Measurements from ENCODE around the gene INF2.

INF2 gene

DNA sequence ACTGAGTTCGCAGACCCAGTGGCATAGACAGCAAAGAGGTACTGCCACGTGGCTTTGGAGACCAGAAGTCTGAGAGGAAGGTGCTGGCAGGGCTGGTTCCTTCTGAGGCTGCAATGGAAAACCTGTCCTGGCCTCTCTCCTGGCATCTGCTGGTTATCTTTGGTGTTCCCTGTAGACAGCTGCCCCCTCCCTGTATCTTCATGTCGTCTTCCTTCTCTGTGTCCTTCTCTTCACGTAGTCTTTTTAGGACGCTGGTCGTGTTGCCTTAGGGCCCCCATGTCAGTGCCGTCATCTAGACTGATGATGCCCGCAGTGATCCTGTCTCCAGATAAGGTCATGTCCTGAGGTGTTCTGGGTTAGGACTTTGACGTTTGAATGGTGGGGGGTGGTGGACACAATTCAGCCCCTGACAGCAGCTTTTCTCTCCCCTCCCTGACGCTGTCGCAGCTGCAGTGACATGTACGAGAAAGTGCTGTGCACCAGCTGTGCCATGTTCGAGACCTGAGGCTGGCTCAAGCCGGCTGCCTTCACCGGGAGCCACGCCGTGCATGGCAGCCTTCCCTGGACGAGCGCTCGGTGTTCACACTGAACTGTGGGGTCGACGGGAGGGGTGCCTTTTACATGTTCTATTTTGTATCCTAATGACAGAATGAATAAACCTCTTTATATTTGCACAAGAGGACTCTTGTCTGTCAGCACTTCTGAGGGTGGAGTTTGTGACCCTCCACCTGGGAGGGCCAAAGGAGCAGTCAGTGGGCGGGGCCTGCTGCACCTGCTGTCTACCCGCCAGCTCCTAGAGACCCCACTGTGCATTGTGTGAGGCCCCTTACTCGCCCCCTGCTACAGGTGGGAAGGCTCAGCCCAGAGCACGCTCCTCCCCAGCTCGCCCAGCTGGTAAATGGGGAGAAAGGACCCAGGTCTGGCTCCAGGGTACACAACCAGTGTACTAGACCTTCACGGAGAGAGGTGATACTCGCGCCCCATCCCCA, 69.9 kb downstream of the INF2 start:
- no peak for DNase-seq (ENCODE audit: low read depth)
- H3K4me3 ChIP-seq (ENCODE audit: low read depth, low read length) = no peak overlapping the region
- TF ChIP-seq, protein P1, sequence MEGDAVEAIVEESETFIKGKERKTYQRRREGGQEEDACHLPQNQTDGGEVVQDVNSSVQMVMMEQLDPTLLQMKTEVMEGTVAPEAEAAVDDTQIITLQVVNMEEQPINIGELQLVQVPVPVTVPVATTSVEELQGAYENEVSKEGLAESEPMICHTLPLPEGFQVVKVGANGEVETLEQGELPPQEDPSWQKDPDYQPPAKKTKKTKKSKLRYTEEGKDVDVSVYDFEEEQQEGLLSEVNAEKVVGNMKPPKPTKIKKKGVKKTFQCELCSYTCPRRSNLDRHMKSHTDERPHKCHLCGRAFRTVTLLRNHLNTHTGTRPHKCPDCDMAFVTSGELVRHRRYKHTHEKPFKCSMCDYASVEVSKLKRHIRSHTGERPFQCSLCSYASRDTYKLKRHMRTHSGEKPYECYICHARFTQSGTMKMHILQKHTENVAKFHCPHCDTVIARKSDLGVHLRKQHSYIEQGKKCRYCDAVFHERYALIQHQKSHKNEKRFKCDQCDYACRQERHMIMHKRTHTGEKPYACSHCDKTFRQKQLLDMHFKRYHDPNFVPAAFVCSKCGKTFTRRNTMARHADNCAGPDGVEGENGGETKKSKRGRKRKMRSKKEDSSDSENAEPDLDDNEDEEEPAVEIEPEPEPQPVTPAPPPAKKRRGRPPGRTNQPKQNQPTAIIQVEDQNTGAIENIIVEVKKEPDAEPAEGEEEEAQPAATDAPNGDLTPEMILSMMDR (conservative IDR thresholded peaks at IDR 0.05; ENCODE audit: low read depth, low read length) = no peak

DNA sequence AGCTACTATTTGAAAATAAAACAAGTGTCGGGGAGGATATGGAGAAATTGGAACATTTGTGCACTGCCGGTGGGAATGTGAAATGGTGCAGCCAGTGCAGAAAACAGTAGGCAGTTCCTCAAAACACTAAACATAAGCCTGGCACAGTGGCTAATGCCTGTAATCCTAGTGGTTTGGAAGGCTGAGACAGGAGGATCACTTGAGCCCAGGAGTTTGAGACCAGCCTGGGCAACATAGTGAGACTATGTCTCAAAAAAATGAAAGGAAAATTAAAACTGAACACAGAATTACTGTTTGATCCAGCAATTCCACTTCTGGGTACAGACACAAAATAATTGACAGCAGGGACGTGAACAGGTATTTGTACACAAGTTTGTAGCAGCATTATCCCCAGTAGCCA, 76.1 kb downstream of the INF2 start:
- no peak overlapping the region for H3K4me3 ChIP-seq (ENCODE audit: low read depth, low read length)
- DNase-seq (ENCODE audit: low read depth) = no peak
- TF ChIP-seq, protein P1 (conservative IDR thresholded peaks at IDR 0.05; ENCODE audit: low read depth, low read length) = no peak

DNA sequence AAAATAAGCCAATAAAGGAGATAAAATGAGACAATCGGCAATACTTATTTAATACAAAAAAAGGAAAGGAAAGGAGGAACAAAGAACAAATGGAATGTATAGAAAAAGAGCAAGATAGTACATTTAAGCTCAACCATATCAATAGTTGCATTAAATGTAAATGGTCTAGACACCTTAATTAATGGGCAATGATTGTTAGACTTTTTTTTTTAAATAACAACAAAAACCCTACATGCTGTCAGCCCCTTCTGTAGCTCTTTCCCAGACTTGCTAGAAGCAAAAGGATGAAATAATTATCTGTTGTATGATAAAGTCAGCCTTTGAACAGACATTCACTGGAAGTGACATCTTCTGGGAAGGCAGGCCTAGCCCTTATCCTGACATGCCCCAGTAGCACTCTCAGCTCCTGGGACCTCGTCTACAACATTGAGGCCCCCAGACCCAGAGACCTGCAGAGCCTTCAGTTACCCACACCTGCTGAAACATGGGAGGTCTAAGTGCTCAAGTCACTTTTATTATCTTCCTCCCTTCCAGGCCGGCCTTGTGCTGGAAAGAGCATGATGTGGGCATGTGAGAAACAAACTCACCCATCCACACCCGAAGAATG, 76.9 kb downstream of the INF2 start:
- H3K4me3 ChIP-seq (ENCODE audit: low read depth, low read length) = no peak overlapping the region
- no peak for DNase-seq (ENCODE audit: low read depth)
- TF ChIP-seq, protein P1 (conservative IDR thresholded peaks at IDR 0.05; ENCODE audit: low read depth, low read length) = no peak

DNA sequence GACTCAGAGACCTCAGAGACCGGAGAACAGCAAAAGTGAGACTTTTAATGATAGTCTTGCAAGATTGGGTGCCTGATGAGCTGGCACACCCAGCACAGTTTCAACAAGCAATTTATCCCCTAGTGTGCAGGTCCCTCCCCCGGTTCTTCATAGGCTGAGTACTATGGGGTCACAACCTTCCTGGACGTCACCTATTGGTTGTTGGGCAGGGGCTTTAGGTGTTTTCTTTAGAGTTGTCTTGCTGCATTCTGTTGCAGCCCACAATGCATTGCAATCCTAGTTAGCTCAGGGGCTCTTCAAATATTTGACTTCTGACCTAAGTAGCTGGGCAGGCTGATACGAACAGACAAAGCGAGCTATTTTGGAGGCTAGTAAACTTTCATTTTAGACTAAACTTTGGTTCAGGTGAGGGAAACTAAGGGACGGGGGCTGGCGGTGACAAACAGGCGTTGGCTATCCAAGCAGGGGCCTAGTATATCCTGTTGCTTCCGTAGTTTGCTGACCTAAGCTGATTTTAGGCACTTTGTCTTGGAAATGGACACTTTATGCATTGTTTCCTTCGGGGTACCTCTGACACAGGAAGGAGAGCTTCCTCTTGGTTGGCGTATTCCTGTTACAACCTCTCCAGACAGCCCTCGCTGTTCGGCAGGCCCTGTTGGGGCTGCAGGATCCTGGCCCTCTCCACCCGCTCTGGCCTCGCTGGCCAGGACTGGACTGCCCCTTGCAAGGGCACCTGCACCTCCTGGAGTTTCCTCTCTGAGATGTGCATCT, 77.6 kb downstream of the INF2 start:
- no peak overlapping the region for H3K4me3 ChIP-seq (ENCODE audit: low read depth, low read length)
- TF ChIP-seq, protein P1 (conservative IDR thresholded peaks at IDR 0.05; ENCODE audit: low read depth, low read length) = no peak
- DNase-seq (ENCODE audit: low read depth) = no peak

DNA sequence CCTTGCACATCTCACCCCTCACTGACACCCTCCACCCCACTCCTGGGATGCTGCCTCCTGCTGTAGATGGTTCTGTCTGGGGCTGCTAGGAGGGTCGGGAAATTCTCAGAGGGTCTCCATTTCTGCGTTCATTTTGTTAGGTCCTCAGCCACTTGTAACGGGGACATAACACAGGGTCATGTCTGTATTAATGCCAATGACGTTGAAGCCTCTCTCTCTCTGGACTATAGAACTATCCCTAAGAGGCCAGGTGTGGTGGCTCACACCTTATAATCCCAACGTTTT, 78.2 kb downstream of the INF2 start:
- no peak for DNase-seq (ENCODE audit: low read depth)
- H3K4me3 ChIP-seq (ENCODE audit: low read depth, low read length) = no peak overlapping the region
- TF ChIP-seq, protein P1 (conservative IDR thresholded peaks at IDR 0.05; ENCODE audit: low read depth, low read length) = no peak

DNA sequence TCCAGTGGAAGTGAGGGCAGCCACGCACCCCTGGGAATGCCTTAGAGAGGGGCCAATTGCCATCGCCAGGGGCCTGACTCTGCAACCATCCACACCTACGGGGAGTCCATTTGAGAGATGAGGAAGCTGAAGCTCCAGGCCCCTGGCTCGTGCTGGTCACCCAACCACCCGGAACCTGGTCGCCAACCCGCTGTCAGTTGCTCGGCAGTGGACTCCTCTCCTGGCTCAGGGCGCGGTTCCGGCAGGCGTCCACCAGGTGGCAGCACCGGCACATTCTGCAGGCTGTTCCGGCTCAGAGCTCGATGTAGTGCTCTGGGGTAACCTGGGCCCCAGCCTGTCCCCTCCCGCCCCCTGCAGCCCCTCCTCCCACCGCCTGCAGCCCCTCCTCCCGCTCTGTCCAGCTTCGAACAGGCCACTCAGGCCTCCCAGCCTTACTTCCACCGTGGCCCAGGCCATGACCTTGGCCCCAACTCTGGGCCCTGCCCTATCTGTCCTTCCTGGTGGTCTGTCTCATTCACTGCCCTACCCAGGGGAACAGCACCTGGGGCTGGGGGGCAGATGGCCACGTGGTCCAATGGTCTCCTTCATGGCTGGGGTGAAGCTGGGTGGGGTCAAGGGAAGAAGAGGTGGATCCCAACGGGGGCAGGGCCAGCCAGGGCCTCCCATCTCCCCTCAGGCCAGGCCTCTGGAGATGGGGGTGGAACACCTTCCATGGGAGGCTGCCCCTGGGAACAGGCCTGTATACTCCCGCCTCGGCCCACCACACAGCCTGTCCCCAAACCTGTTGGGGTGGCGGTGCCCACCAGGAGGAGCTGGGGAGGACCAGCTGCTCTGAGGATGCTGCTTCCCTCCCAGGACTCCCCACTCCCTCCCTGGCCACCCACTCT, 79.3 kb downstream of the INF2 start:
- H3K4me3 ChIP-seq (ENCODE audit: low read depth, low read length) = no peak overlapping the region
- TF ChIP-seq, protein P1 (conservative IDR thresholded peaks at IDR 0.05; ENCODE audit: low read depth, low read length) = peak; percentile 86
- peak; percentile 85 for DNase-seq (ENCODE audit: low read depth)
